GM12892 (cell line): ENCODE measurements around the gene ARMC2.
"Not testable (repeated sequence)": the region's sequence is repeated elsewhere in the genome, so short reads cannot be mapped to it uniquely, and the experiment has no call there.

Experiments used
- DNase-seq: peaks from one replicate; pipeline ENCODE4 v3.0.0; 2011; ENCODE audit not compliant: insufficient read length
- FAIRE-seq: peaks from 2 replicates; lab custom pipeline; 2011; peaks lifted over from hg19 to GRCh38; lab: Jason Lieb, UNC
- POLR2A ChIP-seq: IDR thresholded peaks from 2 replicates; pipeline ENCODE4 v1.6.1; 2011; ENCODE audit warnings: low read depth, low read length, control low read depth
- POLR2AphosphoS5 ChIP-seq: IDR thresholded peaks from 2 replicates; pipeline ENCODE4 v1.6.1; 2011; ENCODE audit warnings: low read depth, low read length, control low read depth
- TAF1 ChIP-seq: IDR thresholded peaks from 2 replicates; pipeline ENCODE4 v1.6.1; 2011; ENCODE audit warnings: low read depth, mild to moderate bottlenecking, control low read depth, low read length, borderline replicate concordance

The ARMC2 gene

DNA sequence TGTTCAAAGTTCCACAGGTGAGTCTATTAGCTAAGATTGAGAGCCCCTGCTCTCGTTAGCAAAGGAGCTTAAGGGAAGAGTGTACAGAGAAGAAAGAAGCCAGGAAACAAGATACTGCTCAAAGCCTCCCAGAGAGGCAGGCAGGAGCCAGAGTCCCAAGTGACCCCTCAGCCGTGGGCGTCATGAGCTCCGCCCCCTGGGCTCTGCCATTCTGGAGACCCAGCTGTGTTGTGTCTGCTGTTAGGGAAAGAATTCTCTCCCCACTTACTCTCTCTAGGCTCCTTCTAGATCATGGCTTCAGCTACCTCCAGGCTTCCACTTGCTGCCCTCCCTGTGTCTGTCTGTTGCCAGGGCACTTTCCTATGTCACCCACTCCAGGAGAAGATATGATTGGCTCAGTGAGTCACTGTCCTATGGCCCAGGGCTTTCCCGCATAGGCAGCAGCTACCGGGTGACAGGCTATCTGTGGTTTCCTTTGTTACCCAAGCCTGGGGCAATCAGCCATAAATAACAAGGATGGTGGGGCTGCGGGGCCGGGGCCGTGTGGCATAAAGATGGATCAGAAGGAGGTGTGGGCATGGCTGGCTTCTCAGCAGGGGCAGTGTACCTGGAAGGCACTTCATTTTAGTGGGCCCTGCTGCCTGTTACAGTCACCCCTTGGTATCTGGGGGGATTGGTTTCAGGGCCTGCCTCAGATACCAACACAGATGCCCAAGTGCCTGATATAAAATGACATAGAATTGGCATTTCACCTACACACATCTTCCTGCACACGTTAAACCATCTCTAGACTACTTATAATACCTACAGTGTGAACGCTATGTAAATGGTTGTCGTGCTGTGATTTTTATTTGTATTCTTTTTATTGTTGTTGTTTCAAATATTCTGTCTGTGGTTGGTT lies 118.9 kb downstream of the ARMC2 start:
- no peak for TF ChIP-seq TAF1
- FAIRE-seq = no peak
- no peak for DNase-seq

GRCh38 chr6:108968325-108969316 lies 120.4 kb downstream of the ARMC2 start:
- TF ChIP-seq POLR2AphosphoS5 (no peak), POLR2A (no peak), TAF1 (no peak)
- no peak for DNase-seq
- FAIRE-seq = no peak

DNA sequence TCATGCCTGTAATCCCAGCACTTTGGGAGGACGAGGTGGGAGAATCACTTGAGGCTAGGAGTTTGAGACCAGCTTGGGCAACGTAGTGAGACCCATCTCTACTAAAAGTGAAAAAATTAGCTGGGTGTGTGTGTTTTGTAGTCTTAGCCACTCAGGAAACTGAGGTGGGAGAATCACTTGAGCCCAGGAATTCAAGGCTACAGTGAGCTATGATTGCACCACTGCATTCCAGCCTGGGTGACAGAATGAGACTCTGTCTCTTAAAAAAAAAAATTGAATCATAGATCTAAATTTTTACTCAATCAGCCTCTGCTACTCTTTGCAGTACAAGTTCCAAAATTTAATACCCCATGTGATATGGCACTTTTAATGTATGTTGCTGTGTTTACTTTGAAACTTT lies 121.6 kb downstream of the ARMC2 start:
- TF ChIP-seq POLR2AphosphoS5 (no peak), POLR2A (no peak), TAF1 (no peak)
- FAIRE-seq = no peak
- no peak for DNase-seq

GRCh38 chr6:108974201-108974600 lies 126.0 kb downstream of the ARMC2 start:
- no peak for FAIRE-seq
- no peak for DNase-seq
- no peak for TF ChIP-seq POLR2AphosphoS5
- no peak for TF ChIP-seq POLR2A
- TF ChIP-seq TAF1 = no peak

- not testable (repeated sequence) for FAIRE-seq, DNase-seq
Measured at GRCh38 chr6:108978638-108979037, 130.4 kb downstream of the ARMC2 start.

GRCh38 chr6:108982154-108983113 lies 134.2 kb downstream of the ARMC2 start:
- FAIRE-seq (no peak), DNase-seq (no peak)
- TF ChIP-seq POLR2AphosphoS5 = no peak
- TF ChIP-seq TAF1 = no peak
- TF ChIP-seq POLR2A = no peak

- FAIRE-seq (no peak), DNase-seq (no peak)
- TF ChIP-seq TAF1 (no peak), POLR2A (no peak), POLR2AphosphoS5 (no peak)
Measured at GRCh38 chr6:108983151-108983550, 134.9 kb downstream of the ARMC2 start.

DNA sequence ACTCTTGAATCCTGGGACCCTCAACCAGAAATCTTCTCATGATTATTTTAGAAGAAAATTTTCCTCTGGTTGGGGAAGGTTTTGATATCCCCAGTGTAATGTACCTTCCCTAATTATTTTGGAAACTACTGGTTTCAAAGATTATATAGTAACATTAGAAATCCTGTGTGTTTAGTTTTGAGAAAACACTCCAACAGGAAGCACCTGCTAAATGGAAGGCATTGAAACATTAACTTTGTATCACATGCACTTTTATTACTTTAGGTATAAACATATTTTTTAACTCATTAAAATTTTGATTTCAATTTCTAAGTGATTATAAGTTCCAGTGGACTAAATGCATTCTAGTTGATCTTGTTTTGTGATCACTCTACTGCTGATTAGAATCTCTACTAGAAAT lies 137.1 kb downstream of the ARMC2 start:
- TF ChIP-seq POLR2AphosphoS5 (no peak), TAF1 (no peak), POLR2A (no peak)
- FAIRE-seq = no peak
- DNase-seq = no peak

DNA sequence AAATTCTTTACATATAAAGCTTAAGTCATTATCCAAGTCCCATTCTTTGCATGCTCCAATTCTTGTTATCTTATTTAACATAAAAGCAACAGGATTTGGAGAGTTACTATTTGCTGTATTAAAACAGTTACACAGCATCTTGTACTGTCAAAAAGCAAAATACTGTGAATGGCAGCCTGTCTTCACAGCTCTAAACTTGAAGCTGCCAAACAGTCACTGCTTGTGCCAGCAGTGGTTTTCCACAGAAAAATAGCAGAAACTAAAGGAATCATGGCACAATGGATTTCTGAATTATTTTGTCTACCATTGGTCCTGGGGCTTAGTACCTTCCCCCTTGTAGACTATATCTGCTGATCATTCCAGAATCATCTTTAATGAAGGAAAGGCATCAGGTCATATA lies 138.9 kb downstream of the ARMC2 start:
- DNase-seq = no peak
- no peak for FAIRE-seq
- no peak for TF ChIP-seq TAF1
- no peak for TF ChIP-seq POLR2A
- no peak for TF ChIP-seq POLR2AphosphoS5

DNA sequence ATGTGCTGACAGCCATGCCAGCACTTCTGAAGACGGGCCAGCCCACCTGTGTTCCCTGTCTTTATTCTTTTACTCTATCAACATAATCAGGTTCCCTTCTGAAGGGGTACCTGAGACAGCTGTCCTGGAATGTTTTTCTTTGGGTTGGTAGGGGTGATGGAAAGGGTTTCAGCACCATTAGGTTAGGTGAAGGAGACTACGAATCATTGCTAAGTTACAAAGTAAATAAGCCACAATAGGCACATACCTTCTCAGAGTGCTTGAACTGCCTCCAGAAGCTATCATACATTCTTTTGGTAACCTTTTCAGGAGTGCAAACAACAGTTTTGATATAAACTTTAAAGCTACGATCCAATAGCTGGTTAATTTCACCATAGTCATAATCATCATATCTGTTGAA lies 140.1 kb downstream of the ARMC2 start:
- no peak for TF ChIP-seq POLR2A
- no peak for TF ChIP-seq POLR2AphosphoS5
- no peak for TF ChIP-seq TAF1
- no peak for FAIRE-seq

GRCh38 chr6:108988765-108989164 lies 140.5 kb downstream of the ARMC2 start:
- no peak for DNase-seq
- TF ChIP-seq POLR2AphosphoS5 (no peak), TAF1 (no peak), POLR2A (no peak)
- no peak for FAIRE-seq

More for the DNA sequence above, 140.1 kb downstream of the ARMC2 start:
- no peak for DNase-seq
